PC-3 (cell line): ENCODE data around the gene BCORL1. TPM values are rescaled to one million over a fixed set of nuclear protein-coding genes. Genes with fewer than 3 reads are reported as not detected.

Source experiments
- ATAC-seq: fragments of 200-7000 bp; cut with Tn5 transposase; 2 replicates; pipeline ENCODE4 v1.9.1; 2020; ENCODE audit warnings: mild to moderate bottlenecking, moderate library complexity
- BruUV-seq: library from RNA; stranded (reverse); fragments of 400-500 nt; replicated peaks from 2 replicates; lab custom pipeline; 2021; lab: Mats Ljungman, UMichigan
- CTCF ChIA-PET: fragments of 300-600 bp; sonication (Branson Sonifier 250); formaldehyde crosslinking; loops from one replicate; lab custom pipeline; 2022; ENCODE audit warnings: antibody characterized with exemption; lab: Charles Lee
- POLR2A ChIA-PET: fragments of 300-600 bp; sonication (Branson Sonifier 250); formaldehyde crosslinking; loops from one replicate; lab custom pipeline; 2022; ENCODE audit warnings: antibody characterized with exemption; ENCODE audit not compliant: unreplicated experiment; lab: Charles Lee
- DNase-seq: peaks from one replicate; pipeline ENCODE4 v3.0.0-alpha.2; 2015
- H2AFZ ChIP-seq: fragments of 300-600 bp; sonication (generic); 2 replicates; pipeline ENCODE4 v1.6.0; 2016; ENCODE audit warnings: antibody characterized with exemption, low read length
- H3F3A ChIP-seq: fragments of 300-600 bp; sonication (generic); one replicate; pipeline ENCODE4 v1.6.0; 2017; ENCODE audit warnings: antibody characterized with exemption, low read length, control low read depth, mild to moderate bottlenecking; ENCODE audit not compliant: unreplicated experiment
- H3K27ac ChIP-seq: fragments of 300-600 bp; sonication (generic); 2 replicates; pipeline ENCODE4 v1.5.1; 2016; ENCODE audit warnings: mild to moderate bottlenecking, low read length
- H3K27me3 ChIP-seq: fragments of 300-600 bp; sonication (generic); 2 replicates; pipeline ENCODE4 v1.6.1; 2016; ENCODE audit warnings: low read length, mixed read lengths
- H3K36me3 ChIP-seq: fragments of 300-600 bp; sonication (generic); 2 replicates; pipeline ENCODE4 v1.6.1; 2016; ENCODE audit warnings: low read depth, mixed run types, low read length, mixed read lengths
- H3K4me1 ChIP-seq: fragments of 300-600 bp; sonication (generic); 2 replicates; pipeline ENCODE4 v1.5.1; 2016; ENCODE audit warnings: low read length; ENCODE audit not compliant: insufficient read depth
- H3K4me2 ChIP-seq: fragments of 300-600 bp; sonication (generic); 2 replicates; pipeline ENCODE4 v1.6.0; 2016; ENCODE audit warnings: low read length
- H3K4me3 ChIP-seq: fragments of 300-600 bp; sonication (generic); 2 replicates; pipeline ENCODE4 v1.5.1; 2016; ENCODE audit warnings: mild to moderate bottlenecking, low read length, mixed read lengths
- H3K79me2 ChIP-seq: fragments of 300-600 bp; sonication (generic); 2 replicates; pipeline ENCODE4 v1.6.1; 2017; ENCODE audit warnings: low read length, mixed read lengths
- H3K9ac ChIP-seq: fragments of 300-600 bp; sonication (generic); 2 replicates; pipeline ENCODE4 v1.6.0; 2016; ENCODE audit warnings: mild to moderate bottlenecking, low read length
- H3K9me2 ChIP-seq: fragments of 300-600 bp; sonication (generic); replicated peaks from 2 replicates; pipeline ENCODE4 v1.6.1; 2016; ENCODE audit warnings: mixed run types, low read length, mixed read lengths
- H3K9me3 ChIP-seq: fragments of 300-600 bp; sonication (generic); 2 replicates; pipeline ENCODE4 v1.6.1; 2016; ENCODE audit warnings: low read length, mixed read lengths
- H4K20me1 ChIP-seq: fragments of 300-600 bp; sonication (generic); 2 replicates; pipeline ENCODE4 v1.6.1; 2016; ENCODE audit warnings: low read length, mixed read lengths
- EZH2 ChIP-seq: fragments of 300-600 bp; sonication (generic); IDR thresholded peaks from one replicate; pipeline ENCODE4 v1.6.1; 2017; ENCODE audit warnings: antibody characterized with exemption, mild to moderate bottlenecking, low read length; ENCODE audit not compliant: unreplicated experiment
- EZH2phosphoT487 ChIP-seq: fragments of 300-600 bp; sonication (generic); IDR thresholded peaks from 2 replicates; pipeline ENCODE4 v1.6.1; 2018; ENCODE audit warnings: mild to moderate bottlenecking, antibody characterized with exemption, low read length, borderline replicate concordance
- intact Hi-C: fragments of 100-400 bp; cut with micrococcal nuclease; formaldehyde crosslinking; loops from 2 replicates; pipeline ENCODE4 v1.9.0; 2023
- total RNA-seq: library from RNA; depleted of rRNA; stranded (reverse); fragments of >200 nt; gene quantifications from 2 replicates; pipeline ENCODE4 v1.2.3, GENCODE V29; 2014
- TF ChIP-seq, protein P1 (sequence below): fragments of 300-600 bp; sonication (generic); conservative IDR thresholded peaks from 2 replicates; pipeline ENCODE4 v1.5.1; 2017; ENCODE audit warnings: antibody characterized with exemption, low read depth, mild to moderate bottlenecking, low read length

The BCORL1 gene
- total RNA-seq, 1 experiment from 2014 or later = 3.1 TPM

DNA sequence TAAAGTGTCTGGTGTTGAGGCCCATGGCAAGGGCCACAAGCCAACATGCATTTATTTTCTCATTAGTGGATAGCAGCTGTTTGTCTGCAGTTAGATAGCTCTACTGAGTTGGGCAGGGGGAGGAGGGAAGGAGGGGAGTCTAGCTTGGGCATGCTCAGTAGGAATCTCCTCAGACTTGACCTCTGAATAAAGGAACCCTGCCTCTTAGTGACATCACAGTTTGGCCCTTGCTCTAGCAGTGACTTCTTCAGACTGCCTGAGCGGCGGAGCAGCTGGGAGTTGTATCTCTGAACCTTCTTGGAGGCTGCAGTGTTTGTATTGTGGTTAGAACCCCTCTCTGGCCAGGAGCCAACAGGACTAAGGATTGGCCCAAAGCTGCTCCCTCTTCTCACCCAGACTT is 57.4 kb downstream of the BCORL1 start:
- TF ChIP-seq EZH2phosphoT487 (no peak), EZH2 (no peak)
- TF ChIP-seq, protein P1, sequence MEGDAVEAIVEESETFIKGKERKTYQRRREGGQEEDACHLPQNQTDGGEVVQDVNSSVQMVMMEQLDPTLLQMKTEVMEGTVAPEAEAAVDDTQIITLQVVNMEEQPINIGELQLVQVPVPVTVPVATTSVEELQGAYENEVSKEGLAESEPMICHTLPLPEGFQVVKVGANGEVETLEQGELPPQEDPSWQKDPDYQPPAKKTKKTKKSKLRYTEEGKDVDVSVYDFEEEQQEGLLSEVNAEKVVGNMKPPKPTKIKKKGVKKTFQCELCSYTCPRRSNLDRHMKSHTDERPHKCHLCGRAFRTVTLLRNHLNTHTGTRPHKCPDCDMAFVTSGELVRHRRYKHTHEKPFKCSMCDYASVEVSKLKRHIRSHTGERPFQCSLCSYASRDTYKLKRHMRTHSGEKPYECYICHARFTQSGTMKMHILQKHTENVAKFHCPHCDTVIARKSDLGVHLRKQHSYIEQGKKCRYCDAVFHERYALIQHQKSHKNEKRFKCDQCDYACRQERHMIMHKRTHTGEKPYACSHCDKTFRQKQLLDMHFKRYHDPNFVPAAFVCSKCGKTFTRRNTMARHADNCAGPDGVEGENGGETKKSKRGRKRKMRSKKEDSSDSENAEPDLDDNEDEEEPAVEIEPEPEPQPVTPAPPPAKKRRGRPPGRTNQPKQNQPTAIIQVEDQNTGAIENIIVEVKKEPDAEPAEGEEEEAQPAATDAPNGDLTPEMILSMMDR = no peak
- Histone ChIP-seq H3K4me2 (no peak overlapping the region), H2AFZ (no peak overlapping the region), H3K27ac (no peak overlapping the region), H3K9ac (no peak overlapping the region), H3K27me3 (no peaks in the 10 kb centered on the region), H3K36me3 (no peaks in the 10 kb centered on the region), H3K4me1 (no peaks in the 10 kb centered on the region), H3F3A (no peaks in the 10 kb centered on the region), H4K20me1 (no peaks in the 10 kb centered on the region), H3K9me2 (no peaks in the 10 kb centered on the region), H3K4me3 (no peak overlapping the region), H3K9me3 (no peaks in the 10 kb centered on the region), H3K79me2 (no peaks in the 10 kb centered on the region)
- no TSS peak for BruUV-seq
- intact Hi-C loops = no loop called here
- CTCF ChIA-PET = no interaction called here
- DNase-seq (no peak), ATAC-seq (no peak)
- POLR2A ChIA-PET = no interaction called here

DNA sequence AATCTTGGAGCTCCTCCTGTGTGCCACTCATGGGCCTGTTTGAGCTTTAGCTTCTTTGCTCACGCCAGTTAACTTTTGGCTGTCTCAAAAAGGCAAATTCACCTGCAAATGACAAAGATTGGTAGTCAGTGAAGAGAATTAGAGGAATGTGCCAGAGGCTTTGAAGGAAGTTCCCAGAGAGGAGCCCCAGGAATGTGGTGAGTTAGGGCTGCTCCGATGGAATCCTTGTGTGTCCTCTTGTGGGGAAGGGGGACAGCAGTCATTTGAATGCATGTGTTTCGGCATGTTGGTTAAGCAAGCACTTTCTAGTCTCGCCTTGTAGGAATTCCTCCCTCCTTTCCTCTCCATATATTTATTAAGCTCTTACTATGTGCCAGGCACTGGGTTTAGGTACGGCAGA is 65.0 kb downstream of the BCORL1 start:
- Histone ChIP-seq H3K79me2 (no peaks in the 10 kb centered on the region), H3K4me2 (no peak overlapping the region), H4K20me1 (no peaks in the 10 kb centered on the region), H3K9me3 (no peaks in the 10 kb centered on the region), H3K36me3 (peaks cover 5% of the 10 kb centered on the region), H3K4me1 (no peaks in the 10 kb centered on the region), H3K9ac (no peak overlapping the region), H3K9me2 (no peaks in the 10 kb centered on the region), H3K27ac (no peak overlapping the region), H3K4me3 (no peak overlapping the region), H2AFZ (no peak overlapping the region), H3F3A (no peaks in the 10 kb centered on the region), H3K27me3 (no peaks in the 10 kb centered on the region)
- POLR2A ChIA-PET = no interaction called here
- DNase-seq = no peak
- no peak for ATAC-seq
- intact Hi-C loops = no loop called here
- CTCF ChIA-PET = no interaction called here
- no TSS peak for BruUV-seq
- TF ChIP-seq, protein P1 = no peak
- TF ChIP-seq EZH2phosphoT487 (no peak), EZH2 (no peak)

DNA sequence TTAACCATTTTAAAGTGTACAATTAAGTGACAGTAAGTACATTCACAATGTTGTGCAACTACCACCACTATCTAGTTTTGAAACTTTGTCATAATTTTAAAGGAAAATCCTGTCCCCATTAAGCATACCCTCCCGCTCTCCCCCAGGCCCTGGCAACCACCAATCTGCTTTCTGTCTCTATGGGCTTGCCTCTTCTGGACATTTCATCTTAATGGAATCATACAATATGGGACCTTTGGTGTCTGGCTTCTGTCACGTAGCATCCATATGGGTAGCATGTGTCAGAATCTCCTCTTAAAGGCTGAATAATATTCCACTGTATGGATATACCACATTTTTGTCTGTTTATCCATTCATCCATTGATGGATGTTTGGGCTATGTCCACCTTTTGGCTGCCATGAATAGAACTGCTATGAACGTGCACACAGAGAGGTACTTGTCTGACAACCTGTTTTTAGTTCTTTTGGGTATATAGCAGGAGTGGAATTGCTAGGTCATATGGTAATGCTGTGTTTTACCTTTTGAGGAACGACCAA is 66.3 kb downstream of the BCORL1 start:
- no peaks in the 10 kb centered on the region for H4K20me1 ChIP-seq
- BruUV-seq = no TSS peak
- ChIA-PET CTCF (no interaction called here), POLR2A (no interaction called here)
- no peak overlapping the region for H3K4me3 ChIP-seq
- DNase-seq (no peak), ATAC-seq (no peak)
- H3K4me2 ChIP-seq = no peak overlapping the region
- intact Hi-C loops = no loop called here
- H3K9ac ChIP-seq = no peak overlapping the region
- H3K79me2 ChIP-seq = no peaks in the 10 kb centered on the region
- no peaks in the 10 kb centered on the region for H3K9me2 ChIP-seq
- no peaks in the 10 kb centered on the region for H3K27me3 ChIP-seq
- H3K9me3 ChIP-seq = no peaks in the 10 kb centered on the region
- peaks cover 5% of the 10 kb centered on the region for H3K36me3 ChIP-seq
- H2AFZ ChIP-seq = no peak overlapping the region
- H3K27ac ChIP-seq = no peak overlapping the region
- no peaks in the 10 kb centered on the region for H3K4me1 ChIP-seq
- TF ChIP-seq EZH2 = no peak
- TF ChIP-seq, protein P1 = no peak
- no peak for TF ChIP-seq EZH2phosphoT487
- no peaks in the 10 kb centered on the region for H3F3A ChIP-seq
